Inflammatory macrophage treated with lipopolysaccharide for 4 hours (primary cell): ENCODE measurements around the gene PDE4D.

Experiments used
- DNase-seq: peaks from one replicate; pipeline ENCODE4 v3.0.0-alpha.2; 2020

Gene PDE4D

GRCh38 chr5:59731809-59732208 is 161.7 kb downstream of the PDE4D start:
- no peak for DNase-seq

GRCh38 chr5:59729820-59730219 is 163.7 kb downstream of the PDE4D start:
- no peak for DNase-seq

GRCh38 chr5:59729357-59729756 is 164.2 kb downstream of the PDE4D start:
- no peak for DNase-seq

GRCh38 chr5:59728356-59728755 is 165.2 kb downstream of the PDE4D start:
- DNase-seq, result no peak

GRCh38 chr5:59727186-59727585 is 166.3 kb downstream of the PDE4D start:
- no peak for DNase-seq

GRCh38 chr5:59725392-59725767 is 168.1 kb downstream of the PDE4D start:
- DNase-seq, result no peak

GRCh38 chr5:59724482-59725391 is 168.8 kb downstream of the PDE4D start:
- peak; percentile 36 for DNase-seq

GRCh38 chr5:59722874-59723273 is 170.7 kb downstream of the PDE4D start:
- no peak for DNase-seq

- DNase-seq, result no peak
Observed at GRCh38 chr5:59721741-59722140, 171.8 kb downstream of the PDE4D start.

- no peak for DNase-seq
Observed at GRCh38 chr5:59720063-59720462, 173.5 kb downstream of the PDE4D start.

GRCh38 chr5:59716966-59717500 is 176.5 kb downstream of the PDE4D start:
- DNase-seq, result no peak

- no peak for DNase-seq
Observed at GRCh38 chr5:59716029-59716428, 177.5 kb downstream of the PDE4D start.

GRCh38 chr5:59715228-59715627 is 178.3 kb downstream of the PDE4D start:
- DNase-seq, result no peak

- DNase-seq, result no peak
Observed at GRCh38 chr5:59713498-59713844, 180.1 kb downstream of the PDE4D start.

- DNase-seq, result no peak
Observed at GRCh38 chr5:59712836-59713497, 180.6 kb downstream of the PDE4D start.

- no peak for DNase-seq
Observed at GRCh38 chr5:59711310-59711709, 182.2 kb downstream of the PDE4D start.

- no peak for DNase-seq
Observed at GRCh38 chr5:59709846-59710245, 183.7 kb downstream of the PDE4D start.

GRCh38 chr5:59709346-59709821 is 184.1 kb downstream of the PDE4D start:
- DNase-seq, result no peak

GRCh38 chr5:59704936-59705335 is 188.6 kb downstream of the PDE4D start:
- DNase-seq, result no peak

- DNase-seq, result no peak
Observed at GRCh38 chr5:59703789-59704188, 189.7 kb downstream of the PDE4D start.

GRCh38 chr5:59698207-59699178 is 195.0 kb downstream of the PDE4D start:
- no peak for DNase-seq

GRCh38 chr5:59694411-59694810 is 199.1 kb downstream of the PDE4D start:
- no peak for DNase-seq
